Peyer's patch (tissue), 4 donors: Measurements from ENCODE around the gene ZNHIT1. TPM values are rescaled to one million over a fixed set of nuclear protein-coding genes. Genes with fewer than 3 reads are reported as not detected.

Source experiments
- DNase-seq, 3 donors: peaks; one replicate each; pipeline ENCODE4 v3.0.0-alpha.2; 2017 to 2019
- H3K27ac ChIP-seq, 4 donors: fragments of 200-600 bp; sonication (generic); one replicate each; pipeline ENCODE4 v1.5.1; 2016 to 2019
- H3K27me3 ChIP-seq, 2 donors: fragments of 200-600 bp; sonication (generic); one replicate each; pipeline ENCODE4 v1.5.1; 2019
- H3K36me3 ChIP-seq, 3 donors: fragments of 200-600 bp; sonication (generic); one replicate each; pipeline ENCODE4 v1.5.1; 2016 to 2019
- H3K4me1 ChIP-seq, 4 donors: fragments of 200-600 bp; sonication (generic); one replicate each; pipeline ENCODE4 v1.5.1; 2016 to 2019
- H3K4me3 ChIP-seq, 4 donors: fragments of 200-600 bp; sonication (generic); 1 replicate in 3 of 4; 2 replicates in 1 of 4; pipeline ENCODE4 v1.5.1; 2016 to 2019; ENCODE audit warnings: mild to moderate bottlenecking in 1 of 4
- H3K9me3 ChIP-seq, 4 donors: fragments of 200-600 bp; sonication (generic); one replicate each; pipeline ENCODE4 v1.5.1; 2016 to 2019; ENCODE audit warnings: mild to moderate bottlenecking in 1 of 4
- CTCF ChIP-seq, 6 experiments: fragments of 450-650 bp in 4 of 6; fragments of 200-600 bp in 2 of 6; sonication (generic) in 1 of 6; IDR thresholded peaks; one replicate each; pipeline ENCODE4 v1.5.1; 2017 to 2019; ENCODE audit warnings: antibody characterized with exemption in 6 of 6, mild to moderate bottlenecking in 3 of 6, moderate library complexity in 1 of 6
- POLR2A ChIP-seq, 2 donors: fragments of 450-650 bp; IDR thresholded peaks; one replicate each; pipeline ENCODE4 v1.5.1; 2017; ENCODE audit warnings: antibody characterized with exemption in 2 of 2, mild to moderate bottlenecking in 2 of 2, moderate library complexity in 2 of 2
- total RNA-seq, 4 donors: library from RNA; depleted of rRNA; stranded (reverse); fragments of >200 nt; gene quantifications; one replicate each; pipeline ENCODE4 v1.1.0, GENCODE V29; 2016

ZNHIT1 gene
- total RNA-seq, 4 donors from 2014 or later, result 37.1 to 142 (median 110) TPM

- DNase-seq, result no peak
- Histone ChIP-seq H3K27ac (no peak overlapping the region), H3K4me3 (no peak overlapping the region), H3K9me3 (peaks cover 0 to 5% (median 0%) of the 10 kb centered on the region in 4 donors), H3K36me3 (no peaks in the 10 kb centered on the region), H3K4me1 (peaks cover 0 to 52% (median 33%) of the 10 kb centered on the region in 4 donors), H3K27me3 (peaks cover 0 to 62% of the 10 kb centered on the region in 2 donors)
- TF ChIP-seq CTCF (IDR thresholded peaks at IDR 0.05) (no peak), POLR2A (IDR thresholded peaks at IDR 0.05) (no peak)
Measured at GRCh38 chr7:101170617-101171441, 47.1 kb upstream of the ZNHIT1 start.

- H3K9me3 ChIP-seq, result peaks cover 0 to 5% (median 0%) of the 10 kb centered on the region in 4 donors
- no peak for DNase-seq
- H3K27ac ChIP-seq, result no peak overlapping the region
- TF ChIP-seq POLR2A (IDR thresholded peaks at IDR 0.05) (no peak), CTCF (IDR thresholded peaks at IDR 0.05) (no peak)
- no peaks in the 10 kb centered on the region for H3K36me3 ChIP-seq
- no peak overlapping the region for H3K4me3 ChIP-seq
- peaks cover 0 to 56% of the 10 kb centered on the region in 2 donors for H3K27me3 ChIP-seq
- peaks cover 0 to 45% (median 30%) of the 10 kb centered on the region in 4 donors for H3K4me1 ChIP-seq
Measured at GRCh38 chr7:101171442-101171837, 46.5 kb upstream of the ZNHIT1 start.

- peaks cover 0 to 45% (median 30%) of the 10 kb centered on the region in 4 donors for H3K4me1 ChIP-seq
- peak in 1 of 3 donors; percentile 28 for DNase-seq
- no peak overlapping the region for H3K27ac ChIP-seq
- peaks cover 0 to 5% (median 0%) of the 10 kb centered on the region in 4 donors for H3K9me3 ChIP-seq
- peak overlapping the region in 3 of 4 donors; percentile 22 to 26 (median 22) for H3K4me3 ChIP-seq
- TF ChIP-seq CTCF (IDR thresholded peaks at IDR 0.05) (peak in 1 of 6 experiments; percentile 29), POLR2A (IDR thresholded peaks at IDR 0.05) (no peak)
- H3K27me3 ChIP-seq, result peaks cover 0 to 48% of the 10 kb centered on the region in 2 donors
- H3K36me3 ChIP-seq, result no peaks in the 10 kb centered on the region
Measured at GRCh38 chr7:101172005-101172853, 45.7 kb upstream of the ZNHIT1 start.

- Histone ChIP-seq H3K9me3 (peaks cover 0 to 5% (median 0%) of the 10 kb centered on the region in 4 donors), H3K27ac (no peak overlapping the region), H3K4me3 (peak overlapping the region in 3 of 4 donors; percentile 3 to 21 (median 20)), H3K27me3 (peaks cover 0 to 43% of the 10 kb centered on the region in 2 donors), H3K36me3 (no peaks in the 10 kb centered on the region), H3K4me1 (peaks cover 0 to 45% (median 30%) of the 10 kb centered on the region in 4 donors)
- DNase-seq, result peak in 2 of 3 donors; percentile 70 to 72
- TF ChIP-seq POLR2A (IDR thresholded peaks at IDR 0.05) (no peak), CTCF (IDR thresholded peaks at IDR 0.05) (no peak)
Measured at GRCh38 chr7:101172854-101173751, 44.9 kb upstream of the ZNHIT1 start.
